PC-9 (cell line): ENCODE data around the gene GHR. TPM values are rescaled to one million over a fixed set of nuclear protein-coding genes. Genes with fewer than 3 reads are reported as not detected.

ENCODE experiments used
- BruUV-seq: library from RNA; stranded (reverse); fragments of 400-500 nt; replicated peaks from 2 replicates; lab custom pipeline; 2021; lab: Mats Ljungman, UMichigan
- CTCF ChIA-PET: fragments of 300-600 bp; sonication (Branson Sonifier 250); formaldehyde crosslinking; loops from one replicate; lab custom pipeline; 2022; ENCODE audit warnings: antibody characterized with exemption; lab: Charles Lee
- POLR2A ChIA-PET: fragments of 300-600 bp; sonication (Branson Sonifier 250); formaldehyde crosslinking; loops from one replicate; lab custom pipeline; 2022; ENCODE audit warnings: antibody characterized with exemption; ENCODE audit not compliant: unreplicated experiment; lab: Charles Lee
- DNase-seq, 2 experiments: peaks; one replicate each; pipeline versions ENCODE4 v3.0.0 to v3.0.0-alpha.2; 2015 to 2022; ENCODE audit warnings: mixed read lengths in 1 of 2
- H2AFZ ChIP-seq: fragments of 200-600 bp; sonication (generic); 2 replicates; pipeline ENCODE4 v1.8.1; 2017; ENCODE audit warnings: antibody characterized with exemption
- H3F3A ChIP-seq: fragments of 200-600 bp; sonication (generic); 2 replicates; pipeline ENCODE4 v1.8.1; 2017; ENCODE audit warnings: antibody characterized with exemption, mild to moderate bottlenecking, low read depth; ENCODE audit not compliant: insufficient read depth
- H3K27ac ChIP-seq: fragments of 200-600 bp; sonication (generic); 2 replicates; pipeline ENCODE4 v1.6.1; 2016; ENCODE audit warnings: mixed run types
- H3K27me3 ChIP-seq: fragments of 200-600 bp; sonication (generic); 2 replicates; pipeline ENCODE4 v1.6.1; 2016; ENCODE audit warnings: low read depth, mixed run types; ENCODE audit not compliant: insufficient read depth
- H3K36me3 ChIP-seq: fragments of 200-600 bp; sonication (generic); 2 replicates; pipeline ENCODE4 v1.6.1; 2016; ENCODE audit warnings: low read depth, mixed run types
- H3K4me1 ChIP-seq: fragments of 200-600 bp; sonication (generic); replicated peaks from 2 replicates; pipeline ENCODE4 v1.6.1; 2016; ENCODE audit warnings: mixed run types; ENCODE audit not compliant: insufficient read depth
- H3K4me2 ChIP-seq: fragments of 200-600 bp; sonication (generic); 2 replicates; pipeline ENCODE4 v1.6.1; 2017; ENCODE audit warnings: mixed run types
- H3K4me3 ChIP-seq: fragments of 200-600 bp; sonication (generic); 2 replicates; pipeline ENCODE4 v1.6.1; 2016; ENCODE audit warnings: mixed run types
- H3K79me2 ChIP-seq: fragments of 200-600 bp; sonication (generic); 2 replicates; pipeline ENCODE4 v1.6.1; 2017; ENCODE audit warnings: low read depth, mixed run types
- H3K9me2 ChIP-seq: fragments of 200-600 bp; sonication (generic); 2 replicates; pipeline ENCODE4 v1.8.1; 2017; ENCODE audit warnings: mild to moderate bottlenecking; ENCODE audit not compliant: insufficient read depth
- H3K9me3 ChIP-seq: fragments of 200-600 bp; sonication (generic); 2 replicates; pipeline ENCODE4 v1.8.1; 2016; ENCODE audit warnings: low read depth; ENCODE audit not compliant: insufficient read depth
- H4K20me1 ChIP-seq: fragments of 200-600 bp; sonication (generic); 2 replicates; pipeline ENCODE4 v1.8.1; 2017; ENCODE audit not compliant: insufficient read depth
- EZH2 ChIP-seq: fragments of 200-600 bp; sonication (generic); IDR thresholded peaks from 2 replicates; pipeline ENCODE4 v1.8.0; 2017; ENCODE audit warnings: antibody characterized with exemption, low read depth
- intact Hi-C: fragments of 100-400 bp; cut with micrococcal nuclease; formaldehyde crosslinking; loops from one replicate; pipeline ENCODE4 v1.10.0; 2022; ENCODE audit not compliant: unreplicated experiment
- total RNA-seq: library from RNA; stranded (reverse); gene quantifications from 2 replicates; pipeline ENCODE4 v1.2.3, GENCODE V29; 2021
- TF ChIP-seq, protein P1 (sequence below): fragments of 200-600 bp; sonication (generic); conservative IDR thresholded peaks from 2 replicates; pipeline ENCODE4 v1.6.1; 2017; ENCODE audit warnings: mixed run types, antibody characterized with exemption, mild to moderate bottlenecking, moderate library complexity

GHR gene
- total RNA-seq, 1 experiment from 2014 or later: not detected

DNA sequence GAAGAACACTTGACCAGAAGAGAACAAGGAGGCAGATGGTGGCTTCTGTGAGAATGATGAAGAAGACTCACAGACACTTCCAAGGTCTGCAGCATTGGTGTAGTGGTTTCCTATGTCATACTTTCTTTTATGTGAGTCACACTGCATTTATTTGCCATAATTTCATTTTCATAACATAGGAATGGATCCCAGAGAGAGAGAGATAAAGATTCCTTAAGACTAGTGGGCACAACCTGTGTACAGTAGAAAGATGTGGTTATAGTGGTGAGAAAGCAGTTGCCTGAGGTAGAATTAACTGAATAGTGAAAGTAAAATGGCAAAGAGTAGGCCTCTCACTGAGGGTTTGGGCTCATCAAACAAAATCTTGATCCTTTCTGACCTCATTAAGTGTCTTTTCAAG is 325.8 kb downstream of the GHR start:
- intact Hi-C loops: no loop called here

GRCh38 chr5:42750507-42750906 is 327.3 kb downstream of the GHR start:
- Histone ChIP-seq H3K27ac (no peak overlapping the region), H3K4me2 (no peak overlapping the region), H4K20me1 (no peaks in the 10 kb centered on the region), H3K4me1 (no peaks in the 10 kb centered on the region), H3K27me3 (no peaks in the 10 kb centered on the region), H3K9me3 (no peaks in the 10 kb centered on the region), H3K79me2 (no peaks in the 10 kb centered on the region), H3K4me3 (no peak overlapping the region), H2AFZ (no peak overlapping the region), H3F3A (no peaks in the 10 kb centered on the region), H3K9me2 (no peaks in the 10 kb centered on the region), H3K36me3 (no peaks in the 10 kb centered on the region)
- BruUV-seq: no TSS peak
- TF ChIP-seq, protein P1, sequence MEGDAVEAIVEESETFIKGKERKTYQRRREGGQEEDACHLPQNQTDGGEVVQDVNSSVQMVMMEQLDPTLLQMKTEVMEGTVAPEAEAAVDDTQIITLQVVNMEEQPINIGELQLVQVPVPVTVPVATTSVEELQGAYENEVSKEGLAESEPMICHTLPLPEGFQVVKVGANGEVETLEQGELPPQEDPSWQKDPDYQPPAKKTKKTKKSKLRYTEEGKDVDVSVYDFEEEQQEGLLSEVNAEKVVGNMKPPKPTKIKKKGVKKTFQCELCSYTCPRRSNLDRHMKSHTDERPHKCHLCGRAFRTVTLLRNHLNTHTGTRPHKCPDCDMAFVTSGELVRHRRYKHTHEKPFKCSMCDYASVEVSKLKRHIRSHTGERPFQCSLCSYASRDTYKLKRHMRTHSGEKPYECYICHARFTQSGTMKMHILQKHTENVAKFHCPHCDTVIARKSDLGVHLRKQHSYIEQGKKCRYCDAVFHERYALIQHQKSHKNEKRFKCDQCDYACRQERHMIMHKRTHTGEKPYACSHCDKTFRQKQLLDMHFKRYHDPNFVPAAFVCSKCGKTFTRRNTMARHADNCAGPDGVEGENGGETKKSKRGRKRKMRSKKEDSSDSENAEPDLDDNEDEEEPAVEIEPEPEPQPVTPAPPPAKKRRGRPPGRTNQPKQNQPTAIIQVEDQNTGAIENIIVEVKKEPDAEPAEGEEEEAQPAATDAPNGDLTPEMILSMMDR: no peak
- no peak for TF ChIP-seq EZH2
- intact Hi-C loops: no loop called here
- POLR2A ChIA-PET: interaction anchor here (0.6 to 0.7 kb wide), 2 partner anchors 313 to 1953 kb away, joined by 4 to 5 read pairs; partner anchors contain the start of gene PRKAA1
- no peak for DNase-seq
- CTCF ChIA-PET: no interaction called here

More for the DNA sequence above, 325.8 kb downstream of the GHR start:
- H3K9me3 ChIP-seq: no peaks in the 10 kb centered on the region
- TF ChIP-seq, protein P1: no peak
- no peak for TF ChIP-seq EZH2
- H3K4me3 ChIP-seq: no peak overlapping the region
- H3K9me2 ChIP-seq: no peaks in the 10 kb centered on the region
- DNase-seq: no peak
- no peaks in the 10 kb centered on the region for H3K4me1 ChIP-seq
- H3K79me2 ChIP-seq: no peaks in the 10 kb centered on the region
- ChIA-PET POLR2A (no interaction called here), CTCF (no interaction called here)
- no peak overlapping the region for H2AFZ ChIP-seq
- H3K27me3 ChIP-seq: no peaks in the 10 kb centered on the region
- H3K27ac ChIP-seq: no peak overlapping the region
- H3K36me3 ChIP-seq: no peaks in the 10 kb centered on the region
- BruUV-seq: no TSS peak
- H4K20me1 ChIP-seq: no peaks in the 10 kb centered on the region
- no peaks in the 10 kb centered on the region for H3F3A ChIP-seq
- no peak overlapping the region for H3K4me2 ChIP-seq

GRCh38 chr5:42751044-42751443 is 327.8 kb downstream of the GHR start:
- Histone ChIP-seq H3K9me3 (no peaks in the 10 kb centered on the region), H3K4me1 (no peaks in the 10 kb centered on the region), H3K36me3 (no peaks in the 10 kb centered on the region), H3K79me2 (no peaks in the 10 kb centered on the region), H3K4me3 (no peak overlapping the region), H3K27ac (no peak overlapping the region), H3K27me3 (no peaks in the 10 kb centered on the region), H3K9me2 (no peaks in the 10 kb centered on the region), H3F3A (no peaks in the 10 kb centered on the region), H2AFZ (no peak overlapping the region; the same call in 1 of the 2 replicates), H3K4me2 (no peak overlapping the region), H4K20me1 (no peaks in the 10 kb centered on the region)
- intact Hi-C loops: no loop called here
- no peak for DNase-seq
- ChIA-PET POLR2A (interaction anchor here (0.6 kb wide), 1 partner anchor 1953 kb away, joined by 4 read pairs; the partner anchor contains the start of gene PRKAA1), CTCF (interaction anchor here (0.7 kb wide), 1 partner anchor 209 kb away, joined by 7 read pairs; no protein-coding TSS in a partner anchor)
- TF ChIP-seq, protein P1: no peak
- TF ChIP-seq EZH2: no peak
- no TSS peak for BruUV-seq
